HepG2 (cell line): ENCODE data around the gene MED4. TPM values are rescaled to one million over a fixed set of nuclear protein-coding genes. Genes with fewer than 3 reads are reported as not detected.

Experiments used
- ATAC-seq: fragments of 200-7000 bp; cut with Tn5 transposase; 3 replicates; pipeline ENCODE4 v1.9.1; 2020; ENCODE audit warnings: mild to moderate bottlenecking, moderate library complexity
- BruUV-seq: library from RNA; stranded (reverse); fragments of 400-500 nt; replicated peaks from 2 replicates; lab custom pipeline; 2021; lab: Mats Ljungman, UMichigan
- CTCF ChIA-PET: fragments of 300-600 bp; formaldehyde crosslinking; extraction: SDS; loops from one replicate; lab custom pipeline; 2021; ENCODE audit warnings: low total read pairs, inconsistent platforms, low intra/inter-chr PET ratio; lab: Yijun Ruan, JAX
- POLR2A ChIA-PET: fragments of 350-600 bp; sonication (Branson Sonifier 250); formaldehyde crosslinking; loops from one replicate; lab custom pipeline; 2020; ENCODE audit warnings: antibody characterized with exemption, inconsistent platforms; lab: Yijun Ruan, JAX
- DNase-seq: peaks from one replicate; pipeline ENCODE4 v3.0.0-alpha.2; 2015; ENCODE audit warnings: low spot score
- FAIRE-seq: peaks from 3 replicates; lab custom pipeline; 2011; peaks lifted over from hg19 to GRCh38; lab: Jason Lieb, UNC
- H2AFZ ChIP-seq: one replicate; pipeline ENCODE4 v1.6.1; 2011; ENCODE audit warnings: low read length, inconsistent platforms
- H3K27ac ChIP-seq: fragments of 300-600 bp; 3 replicates; pipeline ENCODE4 v1.8.0; 2011; ENCODE audit warnings: mixed run types, mild to moderate bottlenecking, mixed read lengths, low read length, inconsistent platforms; ENCODE audit not compliant: insufficient read depth; ENCODE audit errors: extremely low read length
- H3K27me3 ChIP-seq, 2 experiments: fragments of 200-600 bp in 1 of 2; 2 replicates in 1 of 2; 3 replicates in 1 of 2; pipeline versions ENCODE4 v1.6.0 to v1.8.0; 2011; ENCODE audit warnings: low read length in 2 of 2, mild to moderate bottlenecking in 2 of 2, moderate library complexity in 2 of 2, inconsistent platforms in 1 of 2; ENCODE audit not compliant: insufficient read depth in 2 of 2, control insufficient read depth in 1 of 2
- H3K36me3 ChIP-seq, 2 experiments: fragments of 200-600 bp in 1 of 2; replicated peaks in 1 of 2; 2 replicates in 1 of 2; 3 replicates in 1 of 2; pipeline versions ENCODE4 v1.5.1 to v1.8.0; 2011; ENCODE audit warnings: low read length in 2 of 2, inconsistent platforms in 1 of 2; ENCODE audit not compliant: insufficient read depth in 2 of 2, control insufficient read depth in 1 of 2
- H3K4me1 ChIP-seq: 2 replicates; pipeline ENCODE4 v1.5.1; 2012; ENCODE audit warnings: low read length, inconsistent platforms; ENCODE audit not compliant: insufficient read depth
- H3K4me2 ChIP-seq: 2 replicates; pipeline ENCODE4 v1.6.0; 2011; ENCODE audit warnings: low read depth, low read length, inconsistent platforms
- H3K4me3 ChIP-seq, 3 experiments: fragments of 200-600 bp in 1 of 3; sonication (generic), shearing (Covaris generic) in 1 of 3; replicated peaks in 1 of 3; 2 replicates each; pipeline ENCODE4 v1.5.1; 2011 to 2016; ENCODE audit warnings: low read length in 3 of 3, inconsistent platforms in 2 of 3, low read depth in 2 of 3, mild to moderate bottlenecking in 2 of 3, control low read depth in 1 of 3, mixed read lengths in 1 of 3; ENCODE audit not compliant: insufficient read depth in 1 of 3
- H3K79me2 ChIP-seq: one replicate; pipeline ENCODE4 v1.6.1; 2011; ENCODE audit warnings: low read length, inconsistent platforms; ENCODE audit not compliant: insufficient read depth
- H3K9ac ChIP-seq: 2 replicates; pipeline ENCODE4 v1.6.0; 2011; ENCODE audit warnings: mild to moderate bottlenecking, low read depth, low read length, inconsistent platforms; ENCODE audit not compliant: insufficient read depth
- H3K9me3 ChIP-seq: 2 replicates; pipeline ENCODE4 v1.5.1; 2012; ENCODE audit warnings: mild to moderate bottlenecking, low read length
- H4K20me1 ChIP-seq: 2 replicates; pipeline ENCODE4 v1.6.0; 2011; ENCODE audit warnings: inconsistent platforms, mild to moderate bottlenecking, low read length, moderate library complexity; ENCODE audit not compliant: insufficient read depth
- ELF3 ChIP-seq: IDR thresholded peaks from 2 replicates; pipeline ENCODE4 v1.6.1; 2016; ENCODE audit warnings: missing genetic modification reagents, missing compliant biosample characterization
- PHF20 ChIP-seq: sonication (generic); formaldehyde crosslinking; IDR thresholded peaks from 2 replicates; pipeline ENCODE4 v1.5.0; 2020; ENCODE audit warnings: mild to moderate bottlenecking, missing genetic modification reagents
- ZNF530 ChIP-seq: sonication (generic); formaldehyde crosslinking; IDR thresholded peaks from 2 replicates; pipeline ENCODE4 v1.5.0; 2020; ENCODE audit warnings: low read depth, mild to moderate bottlenecking, missing genetic modification reagents
- WGBS: methylation state at CpG from one replicate; pipeline ENCODE4 v1.1.6; 2017; ENCODE audit warnings: low lambda C conversion rate; 5-methylcytosine and 5-hydroxymethylcytosine counted together
- in situ Hi-C: cut with HindIII; loops from 2 replicates; pipeline ENCODE4 v1.10.0; 2017; ENCODE audit warnings: low pct_unique_long_range_greater_than_20kb; ENCODE audit not compliant: extremely low pct_ligation_motif_present
- intact Hi-C: fragments of 100-400 bp; cut with micrococcal nuclease; formaldehyde crosslinking; loops from one replicate; pipeline ENCODE4 v1.10.0; 2022; ENCODE audit not compliant: unreplicated experiment
- polyA plus RNA-seq, 8 experiments: library from polyadenylated mRNA; depleted of rRNA in 3 of 8; stranded (reverse) in 7 of 8; unstranded in 1 of 8; fragments of >200 nt; fragmentation: Illumina TruSeq in 4 of 8; extraction: Trizol in 4 of 8; gene quantifications; 2 replicates each; pipeline versions ENCODE4 v1.2.1 to v1.2.3, GENCODE V29; 2011 to 2016; ENCODE audit warnings: low read depth in 4 of 8, missing spikeins in 1 of 8, mixed read lengths in 1 of 8; ENCODE audit not compliant: insufficient read depth in 1 of 8
- total RNA-seq, 5 experiments: library from RNA; depleted of rRNA; stranded (reverse); fragments of >200 nt; fragmentation: Illumina TruSeq; extraction: Trizol; gene quantifications; 2 replicates each; pipeline ENCODE4 v1.2.3, GENCODE V29; 2016; ENCODE audit warnings: low read depth in 1 of 5
- TF ChIP-seq, protein P1 (sequence below): sonication (generic); formaldehyde crosslinking; IDR thresholded peaks from 2 replicates; pipeline ENCODE4 v1.5.1; 2020; ENCODE audit warnings: mild to moderate bottlenecking, missing genetic modification reagents, borderline replicate concordance
- TF ChIP-seq, protein P2 (sequence below): sonication (generic); formaldehyde crosslinking; IDR thresholded peaks from 2 replicates; pipeline ENCODE4 v1.5.0; 2020; ENCODE audit warnings: mild to moderate bottlenecking, missing genetic modification reagents

MED4 gene
- total and polyA plus RNA-seq, 2 of the 13 experiments (the other 11 are each of a cell fraction or from before 2014, with no cell fraction given): 49.4 to 57.8 TPM

DNA sequence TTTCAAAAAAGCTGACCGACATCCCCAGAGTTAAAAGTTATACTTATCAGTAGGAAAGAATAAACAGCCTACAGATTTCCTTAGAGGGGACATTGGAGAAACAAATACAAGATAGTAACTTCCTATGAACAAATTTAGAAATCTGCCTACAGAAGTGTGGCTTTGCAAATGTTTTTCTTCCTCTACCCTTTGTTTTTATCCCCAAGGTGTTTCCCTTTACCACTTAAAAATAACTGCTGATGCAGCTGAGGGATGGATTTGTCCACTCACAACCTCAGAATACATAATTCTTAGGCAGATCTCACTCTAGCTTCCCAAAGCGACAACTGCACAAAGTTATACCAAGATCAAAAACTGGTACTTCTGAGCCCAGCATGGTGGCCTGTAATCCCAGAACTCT is 20.9 kb downstream of the MED4 start:
- POLR2A ChIA-PET: no interaction called here
- no peak for FAIRE-seq
- H3K36me3 ChIP-seq: peaks cover 24 to 71% of the 10 kb centered on the region in 2 experiments
- TF ChIP-seq ELF3 (no peak), ZNF530 (CRISPR knock-in tag) (no peak), PHF20 (CRISPR knock-in tag) (no peak)
- TF ChIP-seq, protein P1, sequence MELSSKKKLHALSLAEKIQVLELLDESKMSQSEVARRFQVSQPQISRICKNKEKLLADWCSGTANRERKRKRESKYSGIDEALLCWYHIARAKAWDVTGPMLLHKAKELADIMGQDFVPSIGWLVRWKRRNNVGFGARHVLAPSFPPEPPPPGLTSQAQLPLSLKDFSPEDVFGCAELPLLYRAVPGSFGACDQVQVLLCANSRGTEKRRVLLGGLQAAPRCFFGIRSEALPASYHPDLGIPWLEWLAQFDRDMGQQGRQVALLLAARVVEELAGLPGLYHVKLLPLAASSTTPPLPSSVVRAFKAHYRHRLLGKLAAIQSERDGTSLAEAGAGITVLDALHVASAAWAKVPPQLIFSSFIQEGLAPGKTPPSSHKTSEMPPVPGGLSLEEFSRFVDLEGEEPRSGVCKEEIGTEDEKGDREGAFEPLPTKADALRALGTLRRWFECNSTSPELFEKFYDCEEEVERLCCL (CRISPR knock-in tag): no peak
- TF ChIP-seq, protein P2, sequence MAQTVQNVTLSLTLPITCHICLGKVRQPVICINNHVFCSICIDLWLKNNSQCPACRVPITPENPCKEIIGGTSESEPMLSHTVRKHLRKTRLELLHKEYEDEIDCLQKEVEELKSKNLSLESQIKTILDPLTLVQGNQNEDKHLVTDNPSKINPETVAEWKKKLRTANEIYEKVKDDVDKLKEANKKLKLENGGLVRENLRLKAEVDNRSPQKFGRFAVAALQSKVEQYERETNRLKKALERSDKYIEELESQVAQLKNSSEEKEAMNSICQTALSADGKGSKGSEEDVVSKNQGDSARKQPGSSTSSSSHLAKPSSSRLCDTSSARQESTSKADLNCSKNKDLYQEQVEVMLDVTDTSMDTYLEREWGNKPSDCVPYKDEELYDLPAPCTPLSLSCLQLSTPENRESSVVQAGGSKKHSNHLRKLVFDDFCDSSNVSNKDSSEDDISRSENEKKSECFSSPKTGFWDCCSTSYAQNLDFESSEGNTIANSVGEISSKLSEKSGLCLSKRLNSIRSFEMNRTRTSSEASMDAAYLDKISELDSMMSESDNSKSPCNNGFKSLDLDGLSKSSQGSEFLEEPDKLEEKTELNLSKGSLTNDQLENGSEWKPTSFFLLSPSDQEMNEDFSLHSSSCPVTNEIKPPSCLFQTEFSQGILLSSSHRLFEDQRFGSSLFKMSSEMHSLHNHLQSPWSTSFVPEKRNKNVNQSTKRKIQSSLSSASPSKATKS (CRISPR knock-in tag): no peak
- H3K27me3 ChIP-seq: no peaks in the 10 kb centered on the region
- peaks cover 19% of the 10 kb centered on the region for H3K9me3 ChIP-seq
- no peak overlapping the region for H3K9ac ChIP-seq
- 98% methylated on average over 2 of the region's 2 CpGs for WGBS
- intact Hi-C loops (no loop called here), in situ Hi-C loops (no loop called here)
- DNase-seq: no peak
- H3K4me1 ChIP-seq: no peaks in the 10 kb centered on the region
- no peak overlapping the region for H3K4me2 ChIP-seq
- H3K4me3 ChIP-seq: no peak overlapping the region
- no peaks in the 10 kb centered on the region for H4K20me1 ChIP-seq
- ATAC-seq: no peak
- H2AFZ ChIP-seq: no peak overlapping the region
- no TSS peak for BruUV-seq
- CTCF ChIA-PET: no interaction called here
- no peaks in the 10 kb centered on the region for H3K79me2 ChIP-seq
- H3K27ac ChIP-seq: no peak overlapping the region
